T-cell (primary cell): ENCODE data around the gene SFXN3. TPM values are rescaled to one million over a fixed set of nuclear protein-coding genes. Genes with fewer than 3 reads are reported as not detected.

ENCODE experiments used
- ATAC-seq, 4 experiments: fragments of 200-7000 bp in 3 of 4; fragments of 150-1000 bp in 1 of 4; cut with Tn5 transposase; replicated peaks in 1 of 4; 1 replicate in 3 of 4; 2 replicates in 1 of 4; pipeline ENCODE4 v1.10.0; 2021; ENCODE audit warnings: moderate library complexity in 3 of 4, mild to moderate bottlenecking in 2 of 4, moderate number of reproducible peaks in 1 of 4
- CTCF ChIA-PET, 2 donors: fragments of 300-600 bp; sonication (Branson Sonifier 250); formaldehyde crosslinking; loops; one replicate each; lab custom pipeline; 2022; ENCODE audit warnings: antibody characterized with exemption in 2 of 2; lab: Charles Lee
- POLR2A ChIA-PET, 2 donors: fragments of 300-600 bp; sonication (Branson Sonifier 250); formaldehyde crosslinking; loops; one replicate each; lab custom pipeline; 2022; ENCODE audit warnings: antibody characterized with exemption in 2 of 2; lab: Charles Lee
- DNase-seq, 35 experiments: peaks; one replicate each; pipeline versions ENCODE4 v3.0.0 to v3.0.0-alpha.2; 2013 to 2023
- H3K27ac ChIP-seq: one replicate; pipeline ENCODE4 v1.5.1; 2013; ENCODE audit warnings: low read length
- H3K27me3 ChIP-seq, 2 experiments: replicated peaks in 1 of 2; 1 replicate in 1 of 2; 2 replicates in 1 of 2; pipeline versions ENCODE4 v1.6.1 to v1.7.0; 2013; ENCODE audit warnings: low read length in 1 of 2, mixed read lengths in 1 of 2; ENCODE audit not compliant: control insufficient read depth in 2 of 2, insufficient read depth in 2 of 2; ENCODE audit errors: extremely low read depth in 1 of 2
- H3K36me3 ChIP-seq, 2 donors: 1 replicate in 1 of 2; 2 replicates in 1 of 2; pipeline versions ENCODE4 v1.6.1 to v1.7.0; 2013; ENCODE audit warnings: low read length in 1 of 2; ENCODE audit not compliant: control insufficient read depth in 2 of 2, insufficient read depth in 1 of 2; ENCODE audit errors: extremely low read depth in 1 of 2
- H3K4me1 ChIP-seq, 2 experiments: 1 replicate in 1 of 2; 2 replicates in 1 of 2; pipeline versions ENCODE4 v1.6.1 to v1.7.0; 2013; ENCODE audit warnings: low read length in 2 of 2, mixed read lengths in 1 of 2; ENCODE audit not compliant: insufficient read depth in 2 of 2, control insufficient read depth in 1 of 2; ENCODE audit errors: extremely low read depth in 1 of 2
- H3K4me3 ChIP-seq, 2 donors: 1 replicate in 1 of 2; 2 replicates in 1 of 2; pipeline versions ENCODE4 v1.5.1 to v1.7.0; 2013; ENCODE audit warnings: mild to moderate bottlenecking in 2 of 2, low read length in 1 of 2, moderate library complexity in 1 of 2; ENCODE audit not compliant: control insufficient read depth in 1 of 2; ENCODE audit errors: extremely low read depth in 1 of 2
- H3K9me3 ChIP-seq: 2 replicates; pipeline ENCODE4 v1.7.0; 2013
- H3K27ac Mint-ChIP-seq, 2 donors: one replicate each; pipeline ENCODE4 v1.8.0; 2020 to 2021; ENCODE audit warnings: mild to moderate bottlenecking in 2 of 2, mixed read lengths in 2 of 2
- H3K27me3 Mint-ChIP-seq, 2 donors: one replicate each; pipeline ENCODE4 v1.8.0; 2021 to 2022; ENCODE audit warnings: mixed read lengths in 2 of 2
- H3K36me3 Mint-ChIP-seq: one replicate; pipeline ENCODE4 v1.8.0; 2021; ENCODE audit warnings: mixed read lengths
- H3K4me1 Mint-ChIP-seq, 3 donors: one replicate each; pipeline ENCODE4 v1.8.0; 2020 to 2022; ENCODE audit warnings: mixed read lengths in 3 of 3, mild to moderate bottlenecking in 1 of 3
- H3K4me3 Mint-ChIP-seq, 3 donors: one replicate each; pipeline ENCODE4 v1.8.0; 2020 to 2022; ENCODE audit warnings: mild to moderate bottlenecking in 3 of 3, mixed read lengths in 3 of 3, moderate library complexity in 3 of 3
- H3K9me3 Mint-ChIP-seq, 3 donors: one replicate each; pipeline ENCODE4 v1.8.0; 2020 to 2022; ENCODE audit warnings: mixed read lengths in 3 of 3
- WGBS: methylation state at CpG from one replicate; pipeline ENCODE4 v1.1.5; 2013; ENCODE audit warnings: missing lambda C conversion rate; ENCODE audit not compliant: insufficient coverage; 5-methylcytosine and 5-hydroxymethylcytosine counted together
- total RNA-seq, 35 experiments: library from RNA in 6 of 35; stranded (reverse) in 6 of 35; fragments of 120-200 nt in 1 of 35; gene quantifications; one replicate each; pipeline versions ENCODE4 v1.2.1 to v1.2.4 and lab custom pipeline; 2013 to 2026

Gene SFXN3
- total RNA-seq (100 to 1,000 TPM in 2 of 5 donors, 10 to 100 TPM in 3; 45.2 to 113 (median 91.0) TPM), total RNA-seq (lab: John Stamatoyannopoulos, UW) (16.1 to 180 (median 90.8) reads per million in 29 experiments)
- total RNA-seq (2013), result 40.1 TPM

GRCh38 chr10:101031128-101031795 lies at the start of gene SFXN3, which contains the start of gene PDZD7:
SFXN3 (plus strand) TSS chr10:101031234; CDS start chr10:101034695, 3,461 bp downstream.
PDZD7 (minus strand) TSS chr10:101031129; CDS start chr10:101030219, 910 bp downstream.
- 0% methylated on average over 28 of the region's 38 CpGs for WGBS
- H3K4me3 Mint-ChIP-seq, result peak within 1 kb of the TSS; percentile 84 to 92 (median 91)
- peak within 1 kb of the TSS; percentile 94 to 96 for H3K27ac Mint-ChIP-seq
- no peaks in the 10 kb centered on the region for H3K27me3 Mint-ChIP-seq
- H3K36me3 ChIP-seq, result peaks cover 0 to 19% of the 10 kb centered on the region in 2 donors
- ChIA-PET POLR2A (interaction anchor here (0.6 to 1.5 kb wide), 5 partner anchors 11 to 411 kb away, joined by 3 to 9 read pairs (median 3); partner anchors contain the start of gene SLF2 (in 1 of the 2)), CTCF (interaction anchor here (0.5 to 2.5 kb wide), 18 partner anchors 10 to 812 kb away, joined by 3 to 25 read pairs (median 6); partner anchors contain the start of genes HIF1AN (in 1 of the 2), KAZALD1 (in 1 of the 2), MRPL43 (in 1 of the 2) and TWNK (in 1 of the 2))
- H3K9me3 ChIP-seq, result no peaks in the 10 kb centered on the region
- H3K27me3 ChIP-seq, result peaks cover 0 to 11% of the 10 kb centered on the region in 2 experiments
- no peaks in the 10 kb centered on the region for H3K9me3 Mint-ChIP-seq
- peak; percentile 88 to 98 (median 96) for DNase-seq
- peak within 1 kb of the TSS; percentile 73 to 85 for H3K4me3 ChIP-seq
- ATAC-seq, result peak; percentile 83 to 91 (median 88)
- H3K4me1 ChIP-seq, result peaks cover 7 to 27% of the 10 kb centered on the region in 2 experiments
- peaks cover 17 to 26% (median 20%) of the 10 kb centered on the region in 3 donors for H3K4me1 Mint-ChIP-seq
- peak within 1 kb of the TSS; percentile 93 for H3K27ac ChIP-seq
- peaks cover 15% of the 10 kb centered on the region for H3K36me3 Mint-ChIP-seq

GRCh38 chr10:100982916-100983830 lies 47.9 kb upstream of the SFXN3 start:
- ATAC-seq (no peak), DNase-seq (peak in 1 of 35 experiments; percentile 8)
- Mint-ChIP-seq H3K36me3 (peaks cover 44% of the 10 kb centered on the region), H3K27ac (no peak overlapping the region), H3K27me3 (no peaks in the 10 kb centered on the region), H3K4me1 (peaks cover 18 to 34% (median 29%) of the 10 kb centered on the region in 3 donors), H3K9me3 (no peaks in the 10 kb centered on the region), H3K4me3 (no peak overlapping the region)
- ChIA-PET CTCF (no interaction called here), POLR2A (no interaction called here)
- Histone ChIP-seq H3K4me3 (no peak overlapping the region), H3K27me3 (no peaks in the 10 kb centered on the region), H3K36me3 (peaks cover 12 to 35% of the 10 kb centered on the region in 2 donors), H3K27ac (no peak overlapping the region), H3K4me1 (peaks cover 7 to 22% of the 10 kb centered on the region in 2 experiments), H3K9me3 (no peaks in the 10 kb centered on the region)
- 95% methylated on average over 20 of the region's 24 CpGs for WGBS

GRCh38 chr10:100983868-100984671 lies 47.0 kb upstream of the SFXN3 start:
- ChIA-PET CTCF (interaction anchor here in 1 of 2 donors (1.5 kb wide), 1 partner anchor 30 kb away, joined by 5 read pairs; no protein-coding TSS in a partner anchor), POLR2A (no interaction called here)
- WGBS, result 94% methylated on average over 8 of the region's 13 CpGs

GRCh38 chr10:100984672-100985177 lies 46.3 kb upstream of the SFXN3 start:
- Mint-ChIP-seq H3K4me1 (peaks cover 21 to 41% (median 36%) of the 10 kb centered on the region in 3 donors), H3K36me3 (peaks cover 41% of the 10 kb centered on the region), H3K27me3 (no peaks in the 10 kb centered on the region), H3K27ac (no peak overlapping the region), H3K9me3 (no peaks in the 10 kb centered on the region), H3K4me3 (no peak overlapping the region)
- peaks cover 7 to 38% of the 10 kb centered on the region in 2 experiments for H3K4me1 ChIP-seq
- 91% methylated on average over 1 of the region's 2 CpGs for WGBS
- ChIA-PET POLR2A (no interaction called here), CTCF (interaction anchor here in 1 of 2 donors (1.5 kb wide), 1 partner anchor 29 kb away, joined by 5 read pairs; no protein-coding TSS in a partner anchor)
- no peak overlapping the region for H3K4me3 ChIP-seq
- ATAC-seq, result no peak
- peaks cover 16 to 35% of the 10 kb centered on the region in 2 donors for H3K36me3 ChIP-seq
- H3K9me3 ChIP-seq, result no peaks in the 10 kb centered on the region
- no peaks in the 10 kb centered on the region for H3K27me3 ChIP-seq
- H3K27ac ChIP-seq, result no peak overlapping the region
- DNase-seq, result no peak

More at GRCh38 chr10:100983868-100984671, 47.0 kb upstream of the SFXN3 start:
- Histone ChIP-seq H3K4me1 (peaks cover 7 to 31% of the 10 kb centered on the region in 2 experiments), H3K9me3 (no peaks in the 10 kb centered on the region), H3K27ac (no peak overlapping the region), H3K4me3 (no peak overlapping the region), H3K27me3 (no peaks in the 10 kb centered on the region), H3K36me3 (peaks cover 15 to 36% of the 10 kb centered on the region in 2 donors)
- Mint-ChIP-seq H3K36me3 (peaks cover 42% of the 10 kb centered on the region), H3K27me3 (no peaks in the 10 kb centered on the region), H3K4me3 (no peak overlapping the region), H3K4me1 (peaks cover 18 to 35% (median 31%) of the 10 kb centered on the region in 3 donors), H3K9me3 (no peaks in the 10 kb centered on the region), H3K27ac (no peak overlapping the region)
- no peak for ATAC-seq
- no peak for DNase-seq

GRCh38 chr10:100985336-100985735 lies 45.7 kb upstream of the SFXN3 start:
- Histone ChIP-seq H3K27ac (no peak overlapping the region), H3K27me3 (no peaks in the 10 kb centered on the region), H3K4me3 (no peak overlapping the region), H3K4me1 (peaks cover 7 to 39% of the 10 kb centered on the region in 2 experiments), H3K9me3 (no peaks in the 10 kb centered on the region), H3K36me3 (peaks cover 15 to 36% of the 10 kb centered on the region in 2 donors)
- ChIA-PET POLR2A (no interaction called here), CTCF (interaction anchor here in 1 of 2 donors (1.5 kb wide), 1 partner anchor 29 kb away, joined by 5 read pairs; no protein-coding TSS in a partner anchor)
- H3K27ac Mint-ChIP-seq, result no peak overlapping the region
- H3K9me3 Mint-ChIP-seq, result no peaks in the 10 kb centered on the region
- peaks cover 40% of the 10 kb centered on the region for H3K36me3 Mint-ChIP-seq
- ATAC-seq (no peak), DNase-seq (no peak)
- peak overlapping the region; percentile 89 to 99 (median 93) for H3K4me3 Mint-ChIP-seq
- H3K4me1 Mint-ChIP-seq, result peaks cover 27 to 43% (median 38%) of the 10 kb centered on the region in 3 donors
- WGBS, result 80% methylated on average over 2 of the region's 5 CpGs
- no peaks in the 10 kb centered on the region for H3K27me3 Mint-ChIP-seq
